Duodenal mucosa (tissue), 2 donors: ENCODE data around the gene RGL1.

Experiments used
- H3K27ac ChIP-seq: one replicate; pipeline ENCODE4 v1.7.0; 2013; ENCODE audit warnings: low read depth, low read length
- H3K27me3 ChIP-seq, 2 donors: one replicate each; pipeline ENCODE4 v1.7.0; 2013; ENCODE audit warnings: low read length in 2 of 2, control low read depth in 1 of 2; ENCODE audit not compliant: insufficient read depth in 2 of 2, control insufficient read depth in 1 of 2
- H3K36me3 ChIP-seq, 2 donors: one replicate each; pipeline ENCODE4 v1.7.0; 2013; ENCODE audit warnings: low read length in 2 of 2, control low read depth in 1 of 2; ENCODE audit not compliant: insufficient read depth in 2 of 2, control insufficient read depth in 1 of 2
- H3K4me1 ChIP-seq, 2 donors: one replicate each; pipeline ENCODE4 v1.7.0; 2013; ENCODE audit warnings: low read length in 2 of 2, control low read depth in 1 of 2; ENCODE audit not compliant: insufficient read depth in 2 of 2, control insufficient read depth in 1 of 2
- H3K4me3 ChIP-seq, 2 donors: one replicate each; pipeline ENCODE4 v1.7.0; 2013; ENCODE audit warnings: low read length in 2 of 2, low read depth in 1 of 2
- H3K9ac ChIP-seq, 2 donors: one replicate each; pipeline ENCODE4 v1.7.0; 2013; ENCODE audit warnings: low read length in 2 of 2, low read depth in 1 of 2
- H3K9me3 ChIP-seq, 2 donors: one replicate each; pipeline ENCODE4 v1.7.0; 2013; ENCODE audit warnings: low read length in 2 of 2, control low read depth in 1 of 2; ENCODE audit not compliant: control insufficient read depth in 1 of 2

The RGL1 gene

GRCh38 chr1:183817576-183818288 is 12.8 kb downstream of the RGL1 start:
- Histone ChIP-seq H3K27me3 (no peaks in the 10 kb centered on the region), H3K27ac (peak overlapping the region; percentile 6), H3K4me1 (peaks cover 12 to 14% of the 10 kb centered on the region in 2 donors), H3K9ac (no peak overlapping the region), H3K9me3 (no peaks in the 10 kb centered on the region), H3K4me3 (no peak overlapping the region), H3K36me3 (no peaks in the 10 kb centered on the region)

DNA sequence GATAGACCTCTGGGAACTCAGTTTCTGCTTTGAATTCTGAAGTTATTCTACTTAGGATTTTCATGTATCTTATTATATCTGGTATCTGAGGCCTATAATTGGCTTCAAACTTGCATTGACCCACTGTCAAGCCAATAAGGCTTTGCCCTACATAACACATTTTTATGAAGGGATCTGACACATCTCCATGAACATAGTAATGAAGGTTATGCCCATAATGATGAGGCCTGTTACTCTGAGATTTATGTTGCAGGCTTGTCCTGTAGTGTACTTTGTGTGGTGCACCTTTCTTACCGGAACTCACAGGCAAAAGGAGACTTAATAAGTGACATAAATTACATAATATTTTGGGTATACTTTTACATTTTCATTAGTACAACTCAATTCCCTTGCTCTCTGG is 14.1 kb downstream of the RGL1 start:
- Histone ChIP-seq H3K27ac (no peak overlapping the region), H3K27me3 (no peaks in the 10 kb centered on the region), H3K4me1 (peaks cover 7 to 8% of the 10 kb centered on the region in 2 donors), H3K4me3 (no peak overlapping the region), H3K9me3 (no peaks in the 10 kb centered on the region), H3K9ac (no peak overlapping the region), H3K36me3 (no peaks in the 10 kb centered on the region)

GRCh38 chr1:183821309-183821888 is 16.5 kb downstream of the RGL1 start:
- H3K4me1 ChIP-seq: peaks cover 7 to 8% of the 10 kb centered on the region in 2 donors
- H3K27ac ChIP-seq: no peak overlapping the region
- H3K4me3 ChIP-seq: no peak overlapping the region
- no peaks in the 10 kb centered on the region for H3K9me3 ChIP-seq
- H3K27me3 ChIP-seq: no peaks in the 10 kb centered on the region
- H3K36me3 ChIP-seq: no peaks in the 10 kb centered on the region
- H3K9ac ChIP-seq: no peak overlapping the region

DNA sequence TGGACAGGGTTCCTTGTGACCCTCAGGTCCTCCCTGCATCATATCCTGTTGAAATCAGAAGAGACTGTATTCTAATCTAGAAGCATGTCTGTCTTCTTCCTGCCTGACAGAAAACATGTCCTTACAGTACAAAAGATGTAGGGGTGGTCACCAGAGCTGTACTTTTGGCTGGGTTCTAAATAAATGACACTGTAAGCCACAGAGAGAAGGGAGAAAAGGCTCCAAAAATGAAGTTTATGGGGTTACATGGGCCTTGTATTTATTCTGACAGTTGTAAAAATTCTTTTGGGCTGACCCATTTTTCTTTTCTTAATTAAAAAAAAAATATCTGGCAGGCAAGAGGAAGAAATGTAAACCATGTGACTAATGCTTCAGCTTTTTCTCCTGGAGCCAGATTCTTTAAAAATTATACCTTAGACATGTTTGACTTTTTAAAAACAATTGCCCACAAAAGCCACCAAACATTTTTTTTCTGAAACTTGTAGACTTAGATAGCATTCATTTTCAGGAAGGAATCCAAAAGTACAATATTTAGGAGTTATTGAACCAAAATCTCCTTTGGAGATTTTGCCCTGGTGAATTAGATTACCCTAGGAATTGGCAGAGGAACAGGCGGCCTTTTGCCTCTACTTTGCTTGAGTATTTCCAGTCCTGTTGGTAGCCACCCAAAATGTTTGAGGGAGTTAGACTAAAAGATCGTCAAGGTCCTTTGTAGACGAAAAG is 17.1 kb downstream of the RGL1 start:
- H3K27ac ChIP-seq: no peak overlapping the region
- no peaks in the 10 kb centered on the region for H3K27me3 ChIP-seq
- no peak overlapping the region for H3K9ac ChIP-seq
- no peaks in the 10 kb centered on the region for H3K36me3 ChIP-seq
- no peaks in the 10 kb centered on the region for H3K9me3 ChIP-seq
- no peak overlapping the region for H3K4me3 ChIP-seq
- H3K4me1 ChIP-seq: peaks cover 7 to 8% of the 10 kb centered on the region in 2 donors

DNA sequence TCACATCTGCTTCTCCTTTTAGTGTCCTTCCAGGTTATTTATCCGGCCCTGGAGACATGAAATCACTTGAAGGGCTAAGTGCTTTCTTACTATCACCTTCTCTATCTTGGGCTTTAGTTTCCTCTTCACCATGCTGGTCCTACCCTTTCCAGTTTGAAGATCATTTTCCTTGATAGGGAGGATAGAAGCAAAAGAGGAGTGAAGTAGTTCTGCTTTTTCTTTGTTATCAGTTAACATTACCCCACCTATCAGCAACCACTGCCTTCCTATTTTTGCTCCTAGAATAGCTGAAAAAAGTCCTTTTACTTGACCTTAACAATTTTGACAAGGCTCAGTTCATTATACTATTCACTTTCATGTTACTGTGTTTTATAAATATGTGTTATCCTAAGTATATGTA is 19.4 kb downstream of the RGL1 start:
- Histone ChIP-seq H3K36me3 (no peaks in the 10 kb centered on the region), H3K4me3 (no peak overlapping the region), H3K27ac (no peak overlapping the region), H3K9ac (no peak overlapping the region), H3K27me3 (no peaks in the 10 kb centered on the region), H3K4me1 (peaks cover 0 to 5% of the 10 kb centered on the region in 2 donors), H3K9me3 (no peaks in the 10 kb centered on the region)

GRCh38 chr1:183827801-183828200 is 22.9 kb downstream of the RGL1 start:
- H3K4me3 ChIP-seq: no peak overlapping the region
- H3K36me3 ChIP-seq: no peaks in the 10 kb centered on the region
- no peak overlapping the region for H3K9ac ChIP-seq
- no peaks in the 10 kb centered on the region for H3K9me3 ChIP-seq
- H3K27ac ChIP-seq: no peak overlapping the region
- H3K27me3 ChIP-seq: no peaks in the 10 kb centered on the region
- H3K4me1 ChIP-seq: peaks cover 0 to 5% of the 10 kb centered on the region in 2 donors

- Histone ChIP-seq H3K9me3 (no peaks in the 10 kb centered on the region), H3K4me3 (no peak overlapping the region), H3K27ac (no peak overlapping the region), H3K36me3 (no peaks in the 10 kb centered on the region), H3K27me3 (no peaks in the 10 kb centered on the region), H3K4me1 (peaks cover 0 to 5% of the 10 kb centered on the region in 2 donors), H3K9ac (no peak overlapping the region)
Observed at GRCh38 chr1:183830389-183830788, 25.5 kb downstream of the RGL1 start.

DNA sequence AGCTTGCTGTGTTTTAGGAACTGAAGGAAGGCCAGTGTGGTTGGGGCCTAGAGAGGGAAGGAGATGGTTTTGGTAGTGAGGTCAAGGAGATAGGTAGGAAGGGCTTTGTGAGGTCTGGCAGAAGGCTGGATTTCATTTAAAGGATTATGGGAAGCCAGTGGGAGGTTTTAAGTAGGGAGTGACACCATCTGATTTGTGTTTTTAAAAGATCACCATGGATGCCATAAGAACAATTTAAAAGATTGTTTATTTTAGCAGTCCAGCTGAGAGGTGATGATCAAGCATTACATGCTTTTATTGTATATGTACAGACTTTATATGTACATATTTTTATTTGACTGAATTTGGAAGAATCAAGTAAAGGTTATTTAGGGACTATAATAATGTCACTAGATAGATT is 26.4 kb downstream of the RGL1 start:
- no peaks in the 10 kb centered on the region for H3K27me3 ChIP-seq
- H3K9ac ChIP-seq: no peak overlapping the region
- H3K27ac ChIP-seq: no peak overlapping the region
- H3K9me3 ChIP-seq: no peaks in the 10 kb centered on the region
- H3K4me3 ChIP-seq: no peak overlapping the region
- peaks cover 0 to 5% of the 10 kb centered on the region in 2 donors for H3K4me1 ChIP-seq
- no peaks in the 10 kb centered on the region for H3K36me3 ChIP-seq

- Histone ChIP-seq H3K36me3 (no peaks in the 10 kb centered on the region), H3K9me3 (no peaks in the 10 kb centered on the region), H3K27ac (no peak overlapping the region), H3K4me3 (no peak overlapping the region), H3K9ac (no peak overlapping the region), H3K27me3 (no peaks in the 10 kb centered on the region), H3K4me1 (peaks cover 0 to 5% of the 10 kb centered on the region in 2 donors)
Observed at GRCh38 chr1:183832459-183832858, 27.5 kb downstream of the RGL1 start.

- Histone ChIP-seq H3K27me3 (no peaks in the 10 kb centered on the region), H3K9ac (no peak overlapping the region), H3K36me3 (no peaks in the 10 kb centered on the region), H3K27ac (no peak overlapping the region), H3K9me3 (no peaks in the 10 kb centered on the region), H3K4me1 (no peaks in the 10 kb centered on the region), H3K4me3 (no peak overlapping the region)
Observed at GRCh38 chr1:183834568-183834967, 29.6 kb downstream of the RGL1 start.
